H7 (cell line): ENCODE results near the gene SIGLEC7. TPM values are rescaled to one million over a fixed set of nuclear protein-coding genes. Genes with fewer than 3 reads are reported as not detected.
A peak's percentile ranks its signal among the peaks of the same experiment; 100 is the strongest.

ENCODE experiments used
- DNase-seq: peaks from one replicate; pipeline ENCODE4 v3.0.0; 2012
- H3K27me3 ChIP-seq: 2 replicates; pipeline ENCODE4 v1.6.0; 2011; ENCODE audit warnings: mild to moderate bottlenecking, low read length; ENCODE audit not compliant: control insufficient read depth, insufficient read depth
- H3K36me3 ChIP-seq: replicated peaks from 2 replicates; pipeline ENCODE4 v1.5.1; 2011; ENCODE audit warnings: low read length; ENCODE audit not compliant: control insufficient read depth, insufficient read depth
- H3K4me3 ChIP-seq: 2 replicates; pipeline ENCODE4 v1.5.1; 2011; ENCODE audit warnings: low read depth, mild to moderate bottlenecking, control low read depth, low read length, moderate library complexity; ENCODE audit not compliant: insufficient read depth
- total RNA-seq: library from RNA; depleted of rRNA; stranded (reverse); fragments of >200 nt; shearing (Covaris generic); gene quantifications from 2 replicates; pipeline ENCODE4 v1.2.3, GENCODE V29; 2014

Gene SIGLEC7
- total RNA-seq, 1 experiment from 2014 or later: not detected

- no peak for DNase-seq
- Histone ChIP-seq H3K36me3 (no peaks in the 10 kb centered on the region), H3K4me3 (no peak overlapping the region), H3K27me3 (peaks cover 9% of the 10 kb centered on the region)
These were observed 43.2 kb downstream of the SIGLEC7 start for GRCh38 chr19:51185069-51185867.

DNA sequence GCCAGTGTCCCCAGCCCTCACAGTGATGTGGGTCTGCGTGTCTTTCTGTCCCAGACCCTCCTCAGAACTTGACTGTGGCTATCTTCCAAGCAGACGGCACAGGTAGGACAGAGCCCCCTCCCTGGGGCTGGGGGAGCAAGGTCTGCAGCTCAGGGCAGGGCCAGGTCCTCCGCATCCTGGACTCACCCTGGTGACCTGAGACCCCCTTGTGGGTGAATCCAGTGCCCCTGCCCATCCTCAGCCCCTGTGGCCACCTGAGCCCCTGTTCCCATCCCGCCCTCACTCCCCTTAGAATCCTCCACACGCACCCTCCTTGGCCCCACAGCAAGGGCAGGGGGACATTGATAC lies 43.7 kb downstream of the SIGLEC7 start:
- no peak overlapping the region for H3K4me3 ChIP-seq
- H3K27me3 ChIP-seq: peaks cover 9% of the 10 kb centered on the region
- no peak for DNase-seq
- H3K36me3 ChIP-seq: no peaks in the 10 kb centered on the region

DNA sequence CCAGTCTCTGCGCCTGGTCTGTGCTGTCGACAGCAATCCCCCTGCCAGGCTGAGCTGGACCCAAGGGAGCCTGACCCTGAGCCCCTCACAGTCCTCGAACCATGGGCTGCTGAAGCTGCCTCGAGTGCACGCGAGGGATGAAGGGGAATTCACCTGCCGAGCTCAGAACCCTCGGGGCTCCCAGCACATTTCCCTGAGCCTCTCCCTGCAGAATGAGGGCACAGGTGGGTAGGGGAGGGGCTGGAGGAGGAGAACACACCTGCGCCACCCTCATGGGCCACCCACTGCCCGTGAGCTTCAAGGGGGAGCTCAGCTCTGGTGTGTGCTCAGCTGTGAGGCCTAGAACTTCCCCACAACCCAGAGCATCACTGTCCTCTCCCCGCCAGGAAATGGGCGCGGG lies 44.2 kb downstream of the SIGLEC7 start:
- Histone ChIP-seq H3K27me3 (peaks cover 9% of the 10 kb centered on the region), H3K4me3 (no peak overlapping the region), H3K36me3 (no peaks in the 10 kb centered on the region)
- DNase-seq: peak; percentile 41

DNA sequence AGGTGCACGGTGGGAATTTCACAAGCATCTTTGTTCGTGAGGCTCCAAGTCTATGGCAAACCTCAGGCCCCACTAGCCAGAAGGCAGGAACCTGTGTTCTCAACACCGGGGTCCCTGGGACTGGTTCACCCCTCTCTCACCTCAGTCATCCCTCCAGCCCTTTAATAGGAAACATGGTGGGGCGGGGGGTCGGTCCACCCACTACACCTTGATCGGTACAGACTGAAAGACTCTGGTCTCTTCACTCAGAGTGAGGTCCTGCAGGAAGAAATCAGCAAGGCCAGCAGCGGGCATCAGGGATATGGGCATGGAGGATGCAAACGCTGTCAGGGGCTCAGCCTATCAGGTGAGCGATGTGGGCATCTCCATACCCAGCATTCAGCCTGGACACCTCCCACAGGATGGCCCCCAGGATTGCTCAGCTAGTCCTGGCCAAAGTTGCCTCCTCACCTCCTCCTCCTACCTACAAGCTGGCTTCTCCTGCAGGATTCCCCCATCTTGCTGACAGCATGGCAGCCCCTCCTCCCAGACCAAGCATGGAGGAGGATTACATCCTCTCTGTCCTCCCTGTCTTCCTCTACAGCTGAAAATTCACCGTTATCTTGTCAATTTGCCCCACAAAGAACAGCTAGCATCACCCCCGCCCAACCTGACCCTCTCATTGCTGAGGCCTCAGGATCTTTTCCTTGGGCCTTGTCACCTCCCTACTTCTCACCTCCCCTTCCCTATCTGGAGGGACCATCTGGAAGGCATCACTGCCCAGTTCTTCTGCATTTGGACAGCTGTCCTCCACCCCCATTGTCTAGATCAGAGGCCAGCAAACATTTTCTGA lies 45.5 kb downstream of the SIGLEC7 start:
- no peak for DNase-seq
- Histone ChIP-seq H3K27me3 (peaks cover 5% of the 10 kb centered on the region; the same call in 1 of the 2 replicates), H3K36me3 (no peaks in the 10 kb centered on the region), H3K4me3 (no peak overlapping the region)

GRCh38 chr19:51188227-51188559 lies 46.1 kb downstream of the SIGLEC7 start:
- H3K36me3 ChIP-seq: no peaks in the 10 kb centered on the region
- no peak overlapping the region for H3K4me3 ChIP-seq
- peaks cover 5% of the 10 kb centered on the region; the same call in 1 of the 2 replicates for H3K27me3 ChIP-seq
- DNase-seq: no peak

- H3K36me3 ChIP-seq: no peaks in the 10 kb centered on the region
- DNase-seq: no peak
- H3K4me3 ChIP-seq: no peak overlapping the region
- no peaks in the 10 kb centered on the region for H3K27me3 ChIP-seq
These were observed 50.6 kb downstream of the SIGLEC7 start for GRCh38 chr19:51192689-51193088.

- DNase-seq: no peak
- H3K36me3 ChIP-seq: no peaks in the 10 kb centered on the region
- H3K27me3 ChIP-seq: no peaks in the 10 kb centered on the region
- no peak overlapping the region for H3K4me3 ChIP-seq
These were observed 52.6 kb downstream of the SIGLEC7 start for GRCh38 chr19:51194527-51195315.

DNA sequence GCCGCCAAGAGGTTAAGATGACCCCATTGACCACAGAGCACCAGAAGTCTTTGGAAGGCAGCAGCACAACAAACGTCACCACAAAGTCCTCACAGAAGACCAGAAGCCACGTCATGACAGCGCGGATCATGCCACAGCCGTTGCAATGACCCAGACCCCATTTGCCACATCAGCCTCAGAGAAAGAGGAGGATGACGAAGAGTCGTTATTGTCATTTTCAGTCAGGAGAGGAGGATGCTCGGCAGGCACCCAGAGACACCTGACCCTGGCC lies 53.1 kb downstream of the SIGLEC7 start:
- H3K36me3 ChIP-seq: no peaks in the 10 kb centered on the region
- no peak for DNase-seq
- no peaks in the 10 kb centered on the region for H3K27me3 ChIP-seq
- no peak overlapping the region for H3K4me3 ChIP-seq

- H3K36me3 ChIP-seq: no peaks in the 10 kb centered on the region
- DNase-seq: no peak
- H3K27me3 ChIP-seq: no peaks in the 10 kb centered on the region
- H3K4me3 ChIP-seq: no peak overlapping the region
These were observed 53.5 kb downstream of the SIGLEC7 start for GRCh38 chr19:51195616-51196015.

- no peak for DNase-seq
- H3K36me3 ChIP-seq: no peaks in the 10 kb centered on the region
- H3K27me3 ChIP-seq: no peaks in the 10 kb centered on the region
- H3K4me3 ChIP-seq: no peak overlapping the region
These were observed 54.1 kb downstream of the SIGLEC7 start for GRCh38 chr19:51196181-51196580.

DNA sequence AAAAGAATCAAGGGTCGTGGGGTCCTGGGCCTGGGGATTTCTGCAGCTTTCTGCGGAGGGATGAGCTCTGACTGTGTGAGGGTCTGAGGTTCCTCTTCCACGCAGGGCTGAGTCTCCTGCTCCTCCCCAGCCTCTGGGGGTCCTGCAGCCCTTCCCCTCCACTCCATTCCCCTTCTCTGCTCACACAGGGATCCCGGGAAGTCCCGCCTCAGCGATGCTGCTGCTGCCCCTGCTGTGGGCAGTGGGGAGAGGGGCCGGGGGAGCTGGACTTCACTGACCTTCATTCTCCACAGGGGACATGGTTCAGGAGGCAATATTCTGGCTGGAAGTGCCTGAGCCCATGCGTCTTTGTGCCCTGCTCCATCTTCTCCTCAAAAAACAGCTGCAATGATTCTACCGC lies 56.5 kb downstream of the SIGLEC7 start:
- no peaks in the 10 kb centered on the region for H3K36me3 ChIP-seq
- DNase-seq: no peak
- H3K27me3 ChIP-seq: no peaks in the 10 kb centered on the region
- no peak overlapping the region for H3K4me3 ChIP-seq

DNA sequence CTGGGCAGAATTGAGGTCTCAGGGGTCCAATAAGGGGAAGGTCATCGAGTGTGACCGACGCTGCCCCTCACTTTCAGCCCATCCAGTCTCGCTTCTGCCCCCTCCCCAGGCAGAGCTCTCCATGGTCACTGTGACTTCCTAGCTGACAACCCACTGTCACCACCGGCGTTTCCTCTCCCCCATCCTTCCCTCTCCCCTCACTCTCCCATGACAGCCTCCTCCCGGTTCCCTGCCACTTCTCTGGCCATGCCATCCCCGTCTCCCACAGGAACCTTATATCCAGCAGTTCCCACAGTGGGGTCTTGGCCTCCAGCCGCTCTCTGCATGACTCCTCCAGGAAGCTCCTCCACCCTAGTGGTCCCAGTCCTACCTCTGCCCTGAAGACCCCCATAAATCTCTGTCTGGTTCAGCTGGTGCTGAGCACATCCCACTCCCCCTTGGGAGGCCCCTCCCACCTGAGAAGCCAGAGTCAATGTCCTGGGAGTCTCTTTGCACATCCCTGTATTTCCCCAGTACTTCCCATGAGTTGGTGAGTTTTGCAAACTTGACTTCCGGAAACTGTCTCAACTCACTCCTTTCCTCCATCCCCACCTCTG lies 58.1 kb downstream of the SIGLEC7 start:
- H3K4me3 ChIP-seq: no peak overlapping the region

GRCh38 chr19:51201712-51202111 lies 59.6 kb downstream of the SIGLEC7 start:
- H3K27me3 ChIP-seq: no peaks in the 10 kb centered on the region

More for the DNA sequence above, 58.1 kb downstream of the SIGLEC7 start:
- DNase-seq: no peak
- Histone ChIP-seq H3K36me3 (no peaks in the 10 kb centered on the region), H3K27me3 (no peaks in the 10 kb centered on the region)

More at GRCh38 chr19:51201712-51202111, 59.6 kb downstream of the SIGLEC7 start:
- no peak overlapping the region for H3K4me3 ChIP-seq
- no peaks in the 10 kb centered on the region for H3K36me3 ChIP-seq
- DNase-seq: no peak
